PC-3 (cell line): ENCODE measurements around the gene HS3ST4.

Experiments used
- CTCF ChIP-seq: fragments of 300-600 bp; sonication (generic); conservative IDR thresholded peaks from 2 replicates; pipeline ENCODE4 v1.5.1; 2017; ENCODE audit warnings: antibody characterized with exemption, low read depth, mild to moderate bottlenecking, low read length
- EZH2 ChIP-seq: fragments of 300-600 bp; sonication (generic); IDR thresholded peaks from one replicate; pipeline ENCODE4 v1.6.1; 2017; ENCODE audit warnings: antibody characterized with exemption, mild to moderate bottlenecking, low read length; ENCODE audit not compliant: unreplicated experiment

DNA sequence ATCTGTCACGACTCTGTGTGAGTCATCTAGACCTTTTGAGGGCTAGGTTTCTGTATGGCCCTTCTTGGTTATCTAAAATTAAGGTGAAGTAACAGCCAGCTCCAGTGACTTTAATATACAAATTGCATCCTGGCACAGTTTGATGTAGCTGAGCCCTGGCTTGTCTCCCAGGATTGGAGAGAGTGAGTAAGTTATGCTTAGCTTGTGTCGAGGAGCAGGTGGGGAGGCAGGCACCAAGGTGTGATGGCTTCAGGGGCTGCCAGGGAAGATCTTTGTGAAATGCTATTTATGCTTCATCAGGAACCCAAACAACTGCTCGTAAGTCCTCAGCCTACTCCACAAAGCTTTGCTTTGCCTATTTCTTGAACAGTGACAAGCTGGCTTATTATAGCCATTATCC lies 261.2 kb downstream of the HS3ST4 start:
- TF ChIP-seq CTCF (no peak), EZH2 (no peak)
